IMR-90 (cell line): Measurements from ENCODE around the gene MCM5. TPM values are rescaled to one million over a fixed set of nuclear protein-coding genes. Genes with fewer than 3 reads are reported as not detected.

ENCODE experiments used
- ATAC-seq: fragments of 200-7000 bp; cut with Tn5 transposase; 2 replicates; pipeline ENCODE4 v1.9.1; 2020; ENCODE audit warnings: low read depth, mild to moderate bottlenecking, moderate library complexity
- BruUV-seq: library from RNA; stranded (reverse); fragments of 400-500 nt; replicated peaks from 2 replicates; lab custom pipeline; 2021; lab: Mats Ljungman, UMichigan
- CTCF ChIA-PET: fragments of 300-600 bp; formaldehyde crosslinking; extraction: SDS; loops from one replicate; lab custom pipeline; 2021; ENCODE audit warnings: antibody characterized with exemption; lab: Yijun Ruan, JAX
- POLR2A ChIA-PET: fragments of 300-600 bp; sonication (Branson Sonifier 250); formaldehyde crosslinking; loops from one replicate; lab custom pipeline; 2022; ENCODE audit warnings: antibody characterized with exemption; ENCODE audit not compliant: unreplicated experiment; lab: Charles Lee
- DNase-seq: peaks from one replicate; pipeline ENCODE4 v3.0.0; 2013
- H2AFZ ChIP-seq: replicated peaks from 2 replicates; pipeline ENCODE3; 2013; ENCODE audit warnings: low read length, mild to moderate bottlenecking; ENCODE audit not compliant: poor library complexity
- H2AK5ac ChIP-seq: 2 replicates; pipeline ENCODE4 v1.6.1; 2013; ENCODE audit warnings: low read depth, low read length, inconsistent platforms
- H2AK9ac ChIP-seq: replicated peaks from 2 replicates; pipeline ENCODE3; 2013; ENCODE audit warnings: mild to moderate bottlenecking, low read depth, low read length, moderate library complexity; ENCODE audit not compliant: poor library complexity
- H2BK120ac ChIP-seq: 2 replicates; pipeline ENCODE4 v1.6.1; 2013; ENCODE audit warnings: low read depth, low read length, inconsistent platforms
- H2BK15ac ChIP-seq: 3 replicates; pipeline ENCODE4 v1.6.1; 2013; ENCODE audit warnings: low read depth, low read length, inconsistent platforms
- H2BK20ac ChIP-seq: 2 replicates; pipeline ENCODE4 v1.6.1; 2013; ENCODE audit warnings: low read depth, mild to moderate bottlenecking, inconsistent platforms, low read length, moderate library complexity
- H2BK5ac ChIP-seq: 2 replicates; pipeline ENCODE4 v1.6.1; 2013; ENCODE audit warnings: mild to moderate bottlenecking, low read depth, low read length, inconsistent platforms; ENCODE audit not compliant: poor library complexity, severe bottlenecking
- H3K14ac ChIP-seq: replicated peaks from 2 replicates; pipeline ENCODE4 v1.6.1; 2013; ENCODE audit warnings: low read depth, low read length, inconsistent platforms
- H3K18ac ChIP-seq: 2 replicates; pipeline ENCODE4 v1.6.1; 2013; ENCODE audit warnings: low read depth, low read length, control low read depth
- H3K23ac ChIP-seq: 2 replicates; pipeline ENCODE4 v1.6.1; 2013; ENCODE audit warnings: low read depth, low read length, inconsistent platforms
- H3K27ac ChIP-seq: 2 replicates; pipeline ENCODE4 v1.5.1; 2013; ENCODE audit warnings: mild to moderate bottlenecking, control low read depth, low read length; ENCODE audit not compliant: insufficient read depth
- H3K27me3 ChIP-seq: 2 replicates; pipeline ENCODE4 v1.6.1; 2013; ENCODE audit warnings: low read length; ENCODE audit not compliant: control insufficient read depth, insufficient read depth
- H3K36me3 ChIP-seq: 2 replicates; pipeline ENCODE4 v1.6.1; 2013; ENCODE audit warnings: low read length, mixed read lengths; ENCODE audit not compliant: control insufficient read depth, insufficient read depth
- H3K4ac ChIP-seq: 2 replicates; pipeline ENCODE4 v1.6.1; 2013; ENCODE audit warnings: low read depth, low read length, inconsistent platforms
- H3K4me1 ChIP-seq: 2 replicates; pipeline ENCODE4 v1.6.1; 2013; ENCODE audit warnings: low read length, mixed read lengths; ENCODE audit not compliant: control insufficient read depth, insufficient read depth
- H3K4me2 ChIP-seq: 2 replicates; pipeline ENCODE4 v1.6.1; 2013; ENCODE audit warnings: low read depth, mild to moderate bottlenecking, control low read depth, low read length, moderate library complexity
- H3K4me3 ChIP-seq: 2 replicates; pipeline ENCODE4 v1.5.1; 2013; ENCODE audit warnings: low read depth, mild to moderate bottlenecking, control low read depth, low read length, moderate library complexity; ENCODE audit not compliant: insufficient read depth
- H3K56ac ChIP-seq: 2 replicates; pipeline ENCODE4 v1.6.1; 2013; ENCODE audit warnings: low read length, inconsistent platforms; ENCODE audit not compliant: insufficient read depth; ENCODE audit errors: extremely low read depth
- H3K79me1 ChIP-seq, 2 experiments: 2 replicates each; pipeline ENCODE4 v1.6.1; 2013; ENCODE audit warnings: low read length in 2 of 2, inconsistent platforms in 1 of 2, low read depth in 1 of 2
- H3K9ac ChIP-seq: 2 replicates; pipeline ENCODE4 v1.6.1; 2013; ENCODE audit warnings: low read depth, low read length, control low read depth
- H3K9me1 ChIP-seq: 2 replicates; pipeline ENCODE4 v1.6.1; 2013; ENCODE audit warnings: low read length, inconsistent platforms; ENCODE audit not compliant: insufficient read depth
- H3K9me3 ChIP-seq: 2 replicates; pipeline ENCODE4 v1.6.1; 2013; ENCODE audit warnings: low read length; ENCODE audit not compliant: control insufficient read depth, insufficient read depth
- H4K20me1 ChIP-seq: 2 replicates; pipeline ENCODE4 v1.6.1; 2013; ENCODE audit warnings: low read length, inconsistent platforms; ENCODE audit not compliant: insufficient read depth
- H4K5ac ChIP-seq: 2 replicates; pipeline ENCODE4 v1.6.1; 2013; ENCODE audit warnings: mild to moderate bottlenecking, low read depth, low read length, control low read depth
- H4K8ac ChIP-seq, 2 experiments: 2 replicates each; pipeline ENCODE4 v1.6.1; 2013; ENCODE audit warnings: low read depth in 2 of 2, low read length in 2 of 2, control low read depth in 1 of 2, inconsistent platforms in 1 of 2
- H4K91ac ChIP-seq: 2 replicates; pipeline ENCODE4 v1.6.1; 2013; ENCODE audit warnings: low read depth, low read length, inconsistent platforms; ENCODE audit not compliant: insufficient read depth
- BHLHE40 ChIP-seq: fragments of 150-350 bp; IDR thresholded peaks from 2 replicates; pipeline ENCODE4 v1.6.1; 2016; ENCODE audit warnings: mild to moderate bottlenecking, low read depth, low read length
- CEBPB ChIP-seq: IDR thresholded peaks from 2 replicates; pipeline ENCODE4 v1.6.1; 2012; ENCODE audit warnings: low read depth, low read length, improper control_type of control experiment
- CHD1 ChIP-seq: IDR thresholded peaks from 2 replicates; pipeline ENCODE4 v1.6.1; 2012; ENCODE audit warnings: low read depth, low read length, improper control_type of control experiment
- FOS ChIP-seq: fragments of 150-350 bp; IDR thresholded peaks from 2 replicates; pipeline ENCODE4 v1.6.1; 2016; ENCODE audit warnings: low read depth, low read length
- MAFK ChIP-seq: IDR thresholded peaks from 2 replicates; pipeline ENCODE4 v1.6.1; 2012; ENCODE audit warnings: low read depth, low read length, improper control_type of control experiment
- MAZ ChIP-seq: IDR thresholded peaks from 2 replicates; pipeline ENCODE4 v1.6.1; 2012; ENCODE audit warnings: low read depth, mild to moderate bottlenecking, low read length, improper control_type of control experiment, moderate library complexity, borderline replicate concordance
- MXI1 ChIP-seq: IDR thresholded peaks from 2 replicates; pipeline ENCODE4 v1.6.1; 2012; ENCODE audit warnings: low read depth, mild to moderate bottlenecking, low read length, moderate library complexity, borderline replicate concordance
- NFE2L2 ChIP-seq: fragments of 150-350 bp; IDR thresholded peaks from 2 replicates; pipeline ENCODE4 v1.6.1; 2016; ENCODE audit warnings: low read depth, mild to moderate bottlenecking, low read length
- POLR2A ChIP-seq: IDR thresholded peaks from 2 replicates; pipeline ENCODE4 v1.6.1; 2012; ENCODE audit warnings: mild to moderate bottlenecking, low read depth, low read length
- RAD21 ChIP-seq: IDR thresholded peaks from 2 replicates; pipeline ENCODE4 v1.6.1; 2012; ENCODE audit warnings: low read length, improper control_type of control experiment
- RCOR1 ChIP-seq: IDR thresholded peaks from 2 replicates; pipeline ENCODE4 v1.6.1; 2012; ENCODE audit warnings: mild to moderate bottlenecking, low read length, improper control_type of control experiment; ENCODE audit not compliant: insufficient replicate concordance
- RFX5 ChIP-seq: IDR thresholded peaks from 2 replicates; pipeline ENCODE4 v1.8.0; 2012; ENCODE audit warnings: low read depth, mild to moderate bottlenecking, low read length, moderate library complexity
- SMC3 ChIP-seq: fragments of 150-350 bp; IDR thresholded peaks from 2 replicates; pipeline ENCODE4 v1.6.1; 2016; ENCODE audit warnings: low read depth, mild to moderate bottlenecking, antibody characterized with exemption, low read length, moderate library complexity
- WGBS, 2 experiments: methylation state at CpG; one replicate each; pipeline versions ENCODE4 v1.1.5 to v1.1.7; 2013; ENCODE audit warnings: missing lambda C conversion rate in 2 of 2; ENCODE audit not compliant: insufficient read length in 1 of 2; ENCODE audit errors: extremely low coverage in 2 of 2; 5-methylcytosine and 5-hydroxymethylcytosine counted together
- dilution Hi-C: fragments of 300-500 bp; cut with HindIII; formaldehyde crosslinking; loops from one replicate; pipeline ENCODE4 v1.14.3; 2018; ENCODE audit warnings: low sequenced_read_pairs; ENCODE audit not compliant: unreplicated experiment
- in situ Hi-C: fragments of 300-500 bp; cut with MboI; formaldehyde crosslinking; loops from 3 replicates; pipeline ENCODE4 v1.14.3; 2019; ENCODE audit warnings: low sequenced_read_pairs, inconsistent platforms, mixed read lengths
- intact Hi-C: fragments of 100-400 bp; cut with micrococcal nuclease; formaldehyde crosslinking; loops from 2 replicates; pipeline ENCODE4 v1.10.0; 2022
- polyA plus RNA-seq, 3 experiments: library from polyadenylated mRNA; depleted of rRNA; stranded (reverse); fragments of >200 nt; gene quantifications; 2 replicates each; pipeline ENCODE4 v1.2.3, GENCODE V29; 2012; ENCODE audit warnings: low replicate concordance in 1 of 3
- total RNA-seq: library from RNA; depleted of rRNA; stranded (reverse); fragments of >200 nt; gene quantifications from 2 replicates; pipeline ENCODE4 v1.2.3, GENCODE V29; 2012
- TF ChIP-seq, protein P1 (sequence below): conservative IDR thresholded peaks from 2 replicates; pipeline ENCODE4 v1.5.1; 2012; ENCODE audit warnings: mild to moderate bottlenecking, low read depth, low read length, improper control_type of control experiment
- TF ChIP-seq, protein P2 (sequence below): fragments of 150-350 bp; IDR thresholded peaks from 2 replicates; pipeline ENCODE4 v1.6.1; 2017; ENCODE audit warnings: mild to moderate bottlenecking, antibody characterized with exemption, low read length, low read depth
- TF ChIP-seq, protein P3 (sequence below): fragments of 150-350 bp; IDR thresholded peaks from 2 replicates; pipeline ENCODE4 v1.6.1; 2016; ENCODE audit warnings: low read depth, mild to moderate bottlenecking, low read length, moderate library complexity, borderline replicate concordance

Gene MCM5
- total and polyA plus RNA-seq, 2 of the 4 experiments (the other 2 are of a cell fraction) = 43.0 to 58.6 TPM

DNA sequence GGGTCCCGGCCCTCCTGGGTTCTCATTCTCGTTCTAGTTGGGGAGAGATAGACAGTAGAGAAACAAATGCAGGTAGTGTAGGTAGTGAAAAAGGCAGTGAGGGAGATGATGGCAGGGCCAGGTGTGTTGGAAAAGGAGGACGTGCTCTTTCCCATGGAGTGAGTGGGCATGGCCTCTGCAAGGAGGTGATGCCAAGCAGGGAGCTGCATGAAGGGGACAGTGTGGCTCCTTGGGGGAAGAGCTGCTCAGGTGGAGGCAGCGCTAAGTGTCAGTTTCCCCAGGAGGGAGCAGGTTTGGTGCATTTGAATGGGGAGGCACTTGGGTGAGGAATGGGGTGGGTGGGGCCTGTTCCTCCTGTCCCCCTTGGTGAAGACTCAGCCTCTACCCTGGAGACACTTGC is 22.2 kb downstream of the MCM5 start:
- ATAC-seq (no peak), DNase-seq (no peak)
- H2BK120ac ChIP-seq = no peak overlapping the region
- no peak overlapping the region for H3K18ac ChIP-seq
- no peak overlapping the region for H3K56ac ChIP-seq
- peaks cover 23% of the 10 kb centered on the region for H3K36me3 ChIP-seq
- H3K9me1 ChIP-seq = peaks cover 4% of the 10 kb centered on the region; the same call in 1 of the 2 replicates
- no peak overlapping the region for H3K23ac ChIP-seq
- H4K5ac ChIP-seq = no peak overlapping the region
- ChIA-PET POLR2A (no interaction called here), CTCF (interaction anchor here (0.6 kb wide), 1 partner anchor 49 kb away, joined by 3 read pairs; no protein-coding TSS in a partner anchor)
- TF ChIP-seq SMC3 (no peak), MAFK (no peak), NFE2L2 (no peak), BHLHE40 (no peak), POLR2A (no peak), MAZ (no peak), CHD1 (no peak), MXI1 (no peak), RFX5 (no peak), RAD21 (no peak), RCOR1 (no peak), FOS (no peak), CEBPB (no peak)
- TF ChIP-seq, protein P1, sequence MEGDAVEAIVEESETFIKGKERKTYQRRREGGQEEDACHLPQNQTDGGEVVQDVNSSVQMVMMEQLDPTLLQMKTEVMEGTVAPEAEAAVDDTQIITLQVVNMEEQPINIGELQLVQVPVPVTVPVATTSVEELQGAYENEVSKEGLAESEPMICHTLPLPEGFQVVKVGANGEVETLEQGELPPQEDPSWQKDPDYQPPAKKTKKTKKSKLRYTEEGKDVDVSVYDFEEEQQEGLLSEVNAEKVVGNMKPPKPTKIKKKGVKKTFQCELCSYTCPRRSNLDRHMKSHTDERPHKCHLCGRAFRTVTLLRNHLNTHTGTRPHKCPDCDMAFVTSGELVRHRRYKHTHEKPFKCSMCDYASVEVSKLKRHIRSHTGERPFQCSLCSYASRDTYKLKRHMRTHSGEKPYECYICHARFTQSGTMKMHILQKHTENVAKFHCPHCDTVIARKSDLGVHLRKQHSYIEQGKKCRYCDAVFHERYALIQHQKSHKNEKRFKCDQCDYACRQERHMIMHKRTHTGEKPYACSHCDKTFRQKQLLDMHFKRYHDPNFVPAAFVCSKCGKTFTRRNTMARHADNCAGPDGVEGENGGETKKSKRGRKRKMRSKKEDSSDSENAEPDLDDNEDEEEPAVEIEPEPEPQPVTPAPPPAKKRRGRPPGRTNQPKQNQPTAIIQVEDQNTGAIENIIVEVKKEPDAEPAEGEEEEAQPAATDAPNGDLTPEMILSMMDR = no peak
- TF ChIP-seq, protein P2, sequence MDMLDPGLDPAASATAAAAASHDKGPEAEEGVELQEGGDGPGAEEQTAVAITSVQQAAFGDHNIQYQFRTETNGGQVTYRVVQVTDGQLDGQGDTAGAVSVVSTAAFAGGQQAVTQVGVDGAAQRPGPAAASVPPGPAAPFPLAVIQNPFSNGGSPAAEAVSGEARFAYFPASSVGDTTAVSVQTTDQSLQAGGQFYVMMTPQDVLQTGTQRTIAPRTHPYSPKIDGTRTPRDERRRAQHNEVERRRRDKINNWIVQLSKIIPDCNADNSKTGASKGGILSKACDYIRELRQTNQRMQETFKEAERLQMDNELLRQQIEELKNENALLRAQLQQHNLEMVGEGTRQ = no peak
- TF ChIP-seq, protein P3, sequence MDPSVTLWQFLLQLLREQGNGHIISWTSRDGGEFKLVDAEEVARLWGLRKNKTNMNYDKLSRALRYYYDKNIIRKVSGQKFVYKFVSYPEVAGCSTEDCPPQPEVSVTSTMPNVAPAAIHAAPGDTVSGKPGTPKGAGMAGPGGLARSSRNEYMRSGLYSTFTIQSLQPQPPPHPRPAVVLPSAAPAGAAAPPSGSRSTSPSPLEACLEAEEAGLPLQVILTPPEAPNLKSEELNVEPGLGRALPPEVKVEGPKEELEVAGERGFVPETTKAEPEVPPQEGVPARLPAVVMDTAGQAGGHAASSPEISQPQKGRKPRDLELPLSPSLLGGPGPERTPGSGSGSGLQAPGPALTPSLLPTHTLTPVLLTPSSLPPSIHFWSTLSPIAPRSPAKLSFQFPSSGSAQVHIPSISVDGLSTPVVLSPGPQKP = no peak
- in situ Hi-C loops (no loop called here), dilution Hi-C loops (no loop called here), intact Hi-C loops (no loop called here)
- H2AK5ac ChIP-seq = no peak overlapping the region
- no peak overlapping the region for H3K4me2 ChIP-seq
- H3K4me3 ChIP-seq = no peak overlapping the region
- no peak overlapping the region for H2AFZ ChIP-seq
- H2BK15ac ChIP-seq = no peak overlapping the region
- no peak overlapping the region for H2BK20ac ChIP-seq
- peak overlapping the region; percentile 47 for H2AK9ac ChIP-seq
- no peak overlapping the region for H3K14ac ChIP-seq
- no peak overlapping the region for H4K8ac ChIP-seq
- H3K4ac ChIP-seq = no peak overlapping the region
- no peak overlapping the region for H4K91ac ChIP-seq
- no peaks in the 10 kb centered on the region for H3K27me3 ChIP-seq
- no peak overlapping the region for H3K27ac ChIP-seq
- H4K20me1 ChIP-seq = peaks cover 4% of the 10 kb centered on the region; the same call in 1 of the 2 replicates
- no TSS peak for BruUV-seq
- no peaks in the 10 kb centered on the region for H3K9me3 ChIP-seq
- H3K9ac ChIP-seq = no peak overlapping the region
- peaks cover 18% of the 10 kb centered on the region for H3K4me1 ChIP-seq
- WGBS, 2 experiments = 100% methylated on average over 1 of the region's 4 CpGs; no CpG with 5 or more reads in 1 of the 2 experiments
- no peak overlapping the region for H2BK5ac ChIP-seq
- peaks cover 0 to 17% of the 10 kb centered on the region in 2 experiments; a peak in 2 of 4 replicates for H3K79me1 ChIP-seq
